ENCODE data around the gene ACP6. TPM values are rescaled to one million over a fixed set of nuclear protein-coding genes. Genes with fewer than 3 reads are reported as not detected.

ACP6 gene
- total RNA-seq, 1 donor from 2014 or later = 4.3 TPM

- DNase-seq = no peak
Observed at GRCh38 chr1:147648933-147649332, 21.4 kb downstream of the ACP6 start.

GRCh38 chr1:147647796-147648633 lies 22.3 kb downstream of the ACP6 start:
- DNase-seq = no peak

- DNase-seq = no peak
Observed at GRCh38 chr1:147643974-147644373, 26.4 kb downstream of the ACP6 start.

- DNase-seq = peak; percentile 2
Observed at GRCh38 chr1:147641695-147642592, 28.4 kb downstream of the ACP6 start.

GRCh38 chr1:147641291-147641690 lies 29.0 kb downstream of the ACP6 start:
- no peak for DNase-seq

- DNase-seq = no peak
Observed at GRCh38 chr1:147640553-147641165, 29.7 kb downstream of the ACP6 start.

GRCh38 chr1:147636314-147636713 lies 34.0 kb downstream of the ACP6 start:
- no peak for DNase-seq

GRCh38 chr1:147635342-147635741 lies 35.0 kb downstream of the ACP6 start:
- no peak for DNase-seq

- DNase-seq = no peak
Observed at GRCh38 chr1:147634645-147635044, 35.7 kb downstream of the ACP6 start.

- no peak for DNase-seq
Observed at GRCh38 chr1:147633759-147634158, 36.6 kb downstream of the ACP6 start.

GRCh38 chr1:147631839-147632238 lies 38.5 kb downstream of the ACP6 start:
- no peak for DNase-seq

GRCh38 chr1:147630447-147630846 lies 39.9 kb downstream of the ACP6 start:
- DNase-seq = no peak

GRCh38 chr1:147630022-147630421 lies 40.3 kb downstream of the ACP6 start:
- DNase-seq = no peak

- no peak for DNase-seq
Observed at GRCh38 chr1:147628441-147628840, 41.9 kb downstream of the ACP6 start.

- no peak for DNase-seq
Observed at GRCh38 chr1:147627435-147628110, 42.8 kb downstream of the ACP6 start.

GRCh38 chr1:147626739-147627138 lies 43.6 kb downstream of the ACP6 start:
- DNase-seq = no peak

- no peak for DNase-seq
Observed at GRCh38 chr1:147626291-147626690, 44.0 kb downstream of the ACP6 start.

GRCh38 chr1:147625362-147625995 lies 44.8 kb downstream of the ACP6 start:
- no peak for DNase-seq

- DNase-seq = no peak
Observed at GRCh38 chr1:147624529-147624928, 45.8 kb downstream of the ACP6 start.

- DNase-seq = no peak
Observed at GRCh38 chr1:147624011-147624410, 46.3 kb downstream of the ACP6 start.

- no peak for DNase-seq
Observed at GRCh38 chr1:147622731-147623130, 47.6 kb downstream of the ACP6 start.

GRCh38 chr1:147620543-147620942 lies 49.8 kb downstream of the ACP6 start:
- DNase-seq = no peak

Measured in skin of body (tissue), 2 donors.